Activated CD8-positive, alpha-beta T cell treated with anti-CD3 and anti-CD28 coated beads for 36 hours (primary cell): ENCODE data around the gene CYP4F8. TPM values are rescaled to one million over a fixed set of nuclear protein-coding genes. Genes with fewer than 3 reads are reported as not detected.

Experiments
- ATAC-seq: fragments of 200-7000 bp; cut with Tn5 transposase; one replicate; pipeline ENCODE4 v1.10.0; 2021; ENCODE audit warnings: mild to moderate bottlenecking, moderate library complexity
- CTCF ChIA-PET: fragments of 350-600 bp; sonication (Branson Sonifier 250); formaldehyde crosslinking; loops from one replicate; lab custom pipeline; 2021; ENCODE audit warnings: antibody characterized with exemption; lab: Charles Lee
- POLR2A ChIA-PET: fragments of 350-600 bp; sonication (Branson Sonifier 250); formaldehyde crosslinking; loops from one replicate; lab custom pipeline; 2021; ENCODE audit warnings: antibody characterized with exemption; lab: Charles Lee
- DNase-seq: peaks from one replicate; pipeline ENCODE4 v3.0.0-alpha.2; 2020
- H3K27ac Mint-ChIP-seq: one replicate; pipeline ENCODE4 v1.8.0; 2021; ENCODE audit warnings: mild to moderate bottlenecking, mixed read lengths
- H3K27me3 Mint-ChIP-seq: one replicate; pipeline ENCODE4 v1.8.0; 2021; ENCODE audit warnings: mixed read lengths
- H3K36me3 Mint-ChIP-seq: one replicate; pipeline ENCODE4 v1.8.0; 2021; ENCODE audit warnings: low read depth, mixed read lengths
- H3K4me1 Mint-ChIP-seq: one replicate; pipeline ENCODE4 v1.8.0; 2021; ENCODE audit warnings: low read depth, mixed read lengths
- H3K4me3 Mint-ChIP-seq: one replicate; pipeline ENCODE4 v1.8.0; 2021; ENCODE audit warnings: mild to moderate bottlenecking, moderate library complexity, mixed read lengths
- H3K9me3 Mint-ChIP-seq: one replicate; pipeline ENCODE4 v1.8.0; 2021; ENCODE audit warnings: mixed read lengths
- CTCF ChIP-seq: fragments of 200-600 bp; IDR thresholded peaks from one replicate; pipeline ENCODE4 v1.8.0; 2022; ENCODE audit warnings: antibody characterized with exemption, mild to moderate bottlenecking
- intact Hi-C: fragments of 100-400 bp; cut with micrococcal nuclease; formaldehyde crosslinking; loops from one replicate; pipeline ENCODE4 v1.10.0; 2022
- total RNA-seq, 2 experiments: library from RNA; stranded (reverse); gene quantifications; one replicate each; pipeline ENCODE4 v1.2.3, GENCODE V29; 2021

Gene CYP4F8
- total RNA-seq: not detected

- no peak for TF ChIP-seq CTCF
- H3K36me3 Mint-ChIP-seq: no peaks in the 10 kb centered on the region
- no peak within 1 kb of the TSS for H3K4me3 Mint-ChIP-seq
- no peak for DNase-seq
- intact Hi-C loops: no loop called here
- H3K27me3 Mint-ChIP-seq: peaks cover 13% of the 10 kb centered on the region
- ChIA-PET POLR2A (no interaction called here), CTCF (interaction anchor here (1.2 kb wide), 1 partner anchor 15 kb away, joined by 5 read pairs; no protein-coding TSS in a partner anchor)
- H3K9me3 Mint-ChIP-seq: no peaks in the 10 kb centered on the region
- no peaks in the 10 kb centered on the region for H3K4me1 Mint-ChIP-seq
- no peak within 1 kb of the TSS for H3K27ac Mint-ChIP-seq
- ATAC-seq: no peak
Measured at GRCh38 chr19:15614507-15615379, at the start of gene CYP4F8. CYP4F8 (plus strand) TSS chr19:15615218; CDS start chr19:15615617, 399 bp downstream.

GRCh38 chr19:15570420-15570819 is 44.6 kb upstream of the CYP4F8 start:
- no peak overlapping the region for H3K27ac Mint-ChIP-seq
- CTCF ChIA-PET: no interaction called here
- no peak for TF ChIP-seq CTCF
- no peak overlapping the region for H3K4me3 Mint-ChIP-seq
- no peaks in the 10 kb centered on the region for H3K4me1 Mint-ChIP-seq
- no peak for ATAC-seq
- no peak for DNase-seq
- H3K27me3 Mint-ChIP-seq: peaks cover 32% of the 10 kb centered on the region
- POLR2A ChIA-PET: no interaction called here
- H3K36me3 Mint-ChIP-seq: no peaks in the 10 kb centered on the region
- no peaks in the 10 kb centered on the region for H3K9me3 Mint-ChIP-seq
- intact Hi-C loops: no loop called here

GRCh38 chr19:15575406-15575805 is 39.6 kb upstream of the CYP4F8 start:
- DNase-seq (no peak), ATAC-seq (no peak)
- Mint-ChIP-seq H3K36me3 (no peaks in the 10 kb centered on the region), H3K27ac (no peak overlapping the region), H3K4me1 (no peaks in the 10 kb centered on the region), H3K9me3 (no peaks in the 10 kb centered on the region), H3K4me3 (no peak overlapping the region), H3K27me3 (peaks cover 15% of the 10 kb centered on the region)
- TF ChIP-seq CTCF: no peak
- CTCF ChIA-PET: interaction anchor here (1.3 kb wide), 1 partner anchor 9 kb away, joined by 3 read pairs; no protein-coding TSS in a partner anchor
- POLR2A ChIA-PET: no interaction called here
- intact Hi-C loops: no loop called here

- H3K36me3 Mint-ChIP-seq: no peaks in the 10 kb centered on the region
- H3K4me1 Mint-ChIP-seq: no peaks in the 10 kb centered on the region
- no peak overlapping the region for H3K4me3 Mint-ChIP-seq
- DNase-seq: no peak
- H3K9me3 Mint-ChIP-seq: no peaks in the 10 kb centered on the region
- ChIA-PET POLR2A (no interaction called here), CTCF (interaction anchor here (0.8 kb wide), 1 partner anchor 8 kb away, joined by 3 read pairs; no protein-coding TSS in a partner anchor)
- H3K27me3 Mint-ChIP-seq: peaks cover 13% of the 10 kb centered on the region
- TF ChIP-seq CTCF: no peak
- ATAC-seq: no peak
- intact Hi-C loops: no loop called here
- H3K27ac Mint-ChIP-seq: no peak overlapping the region
Measured at GRCh38 chr19:15576526-15577156, 38.4 kb upstream of the CYP4F8 start.
